Stomach (tissue), 9 donors: ENCODE data around the gene PMEPA1. TPM values are rescaled to one million over a fixed set of nuclear protein-coding genes. Genes with fewer than 3 reads are reported as not detected.

ENCODE experiments used
- DNase-seq, 2 donors: peaks; one replicate each; pipeline versions ENCODE4 v3.0.0 to v3.0.0-alpha.2; 2013 to 2019
- H3K27ac ChIP-seq, 5 donors: fragments of 200-600 bp in 4 of 5; sonication (generic) in 4 of 5; one replicate each; pipeline ENCODE4 v1.5.1; 2013 to 2019; ENCODE audit warnings: mild to moderate bottlenecking in 1 of 5, moderate library complexity in 1 of 5
- H3K27me3 ChIP-seq, 3 donors: fragments of 200-600 bp; sonication (generic); one replicate each; pipeline ENCODE4 v1.5.1; 2017 to 2019; ENCODE audit warnings: mixed run types in 1 of 3
- H3K36me3 ChIP-seq, 4 donors: fragments of 200-600 bp; sonication (generic); 1 replicate in 3 of 4; 2 replicates in 1 of 4; pipeline ENCODE4 v1.5.1; 2016 to 2019
- H3K4me1 ChIP-seq, 4 donors: fragments of 200-600 bp; sonication (generic); one replicate each; pipeline ENCODE4 v1.5.1; 2016 to 2019
- H3K4me3 ChIP-seq, 4 donors: fragments of 200-600 bp; sonication (generic) in 3 of 4; one replicate each; pipeline ENCODE4 v1.5.1; 2016 to 2019; ENCODE audit warnings: mild to moderate bottlenecking in 1 of 4
- H3K9me3 ChIP-seq, 4 donors: fragments of 200-600 bp; sonication (generic); one replicate each; pipeline ENCODE4 v1.5.1; 2016 to 2019
- CTCF ChIP-seq, 7 experiments: fragments of 450-650 bp in 4 of 7; fragments of 200-600 bp in 3 of 7; sonication (generic) in 3 of 7; IDR thresholded peaks; one replicate each; pipeline ENCODE4 v1.5.1; 2016 to 2019; ENCODE audit warnings: antibody characterized with exemption in 7 of 7, control low read depth in 2 of 7, mild to moderate bottlenecking in 1 of 7
- EP300 ChIP-seq: sonication (generic); formaldehyde crosslinking; IDR thresholded peaks from one replicate; pipeline ENCODE4 v1.6.1; 2017; ENCODE audit warnings: antibody characterized with exemption
- POLR2A ChIP-seq, 4 donors: fragments of 450-650 bp; IDR thresholded peaks; one replicate each; pipeline ENCODE4 v1.6.1; 2016; ENCODE audit warnings: antibody characterized with exemption in 4 of 4, control low read depth in 2 of 4, mild to moderate bottlenecking in 1 of 4, moderate library complexity in 1 of 4
- POLR2AphosphoS5 ChIP-seq, 3 donors: sonication (generic); formaldehyde crosslinking; IDR thresholded peaks; one replicate each; pipeline ENCODE4 v1.6.1; 2016; ENCODE audit warnings: antibody characterized with exemption in 3 of 3
- WGBS, 5 donors: extraction: QIAGEN DNeasy Blood & Tissue Kit in 3 of 5; methylation state at CpG; one replicate each; pipeline versions ENCODE4 v1.1.5 to v1.1.7; 2013 to 2018; 5-methylcytosine and 5-hydroxymethylcytosine counted together
- intact Hi-C: fragments of 100-400 bp; cut with DNase I; formaldehyde crosslinking; loops from one replicate; pipeline ENCODE4 v1.15.1; 2023; ENCODE audit warnings: low total_unique reads
- polyA plus RNA-seq, 3 donors: library from polyadenylated mRNA; stranded (reverse); fragments of 200-250 nt; gene quantifications; one replicate each; pipeline ENCODE4 v1.2.3, GENCODE V29; 2013
- total RNA-seq, 5 donors: library from RNA; depleted of rRNA; stranded (reverse); fragments of >200 nt; gene quantifications; one replicate each; pipeline versions ENCODE4 v1.1.0 to v1.2.3, GENCODE V29; 2014 to 2016
- donor health status: healthy with polysubstance abuse.
- donor health status: Bipolar disorder and iron deficiency.
- donor health status: healthy.

The PMEPA1 gene
- total and polyA plus RNA-seq, 8 donors = 5.3 to 17.2 (median 8.0) TPM; not detected in 1

GRCh38 chr20:57670288-57671071 is 39.3 kb downstream of the PMEPA1 start:
- H3K27me3 ChIP-seq = no peaks in the 10 kb centered on the region
- peaks cover 0 to 23% (median 10%) of the 10 kb centered on the region in 4 donors for H3K4me1 ChIP-seq
- no peaks in the 10 kb centered on the region for H3K9me3 ChIP-seq
- H3K4me3 ChIP-seq = no peak overlapping the region
- 72 to 83% (median 78%) methylated on average over 21 of the region's 21 CpGs for WGBS, 5 donors
- no peak overlapping the region for H3K27ac ChIP-seq
- H3K36me3 ChIP-seq = no peaks in the 10 kb centered on the region
- intact Hi-C loops = no loop called here
- DNase-seq = no peak
- no peak for TF ChIP-seq EP300
- TF ChIP-seq CTCF (IDR thresholded peaks at IDR 0.05) = no peak
- no peak for TF ChIP-seq POLR2AphosphoS5 (IDR thresholded peaks at IDR 0.05)
- TF ChIP-seq POLR2A (IDR thresholded peaks at IDR 0.05) = no peak

GRCh38 chr20:57669632-57670031 is 40.2 kb downstream of the PMEPA1 start:
- H3K9me3 ChIP-seq = no peaks in the 10 kb centered on the region
- H3K27me3 ChIP-seq = no peaks in the 10 kb centered on the region
- H3K27ac ChIP-seq = no peak overlapping the region
- no peak for TF ChIP-seq POLR2A (IDR thresholded peaks at IDR 0.05)
- TF ChIP-seq EP300 = no peak
- no peak for TF ChIP-seq POLR2AphosphoS5 (IDR thresholded peaks at IDR 0.05)
- DNase-seq = no peak
- 85 to 93% (median 90%) methylated on average over 7 to 8 of the region's 8 CpGs for WGBS, 5 donors
- H3K4me1 ChIP-seq = peaks cover 0 to 17% (median 9%) of the 10 kb centered on the region in 4 donors
- H3K36me3 ChIP-seq = no peaks in the 10 kb centered on the region
- H3K4me3 ChIP-seq = no peak overlapping the region
- intact Hi-C loops = no loop called here

DNA sequence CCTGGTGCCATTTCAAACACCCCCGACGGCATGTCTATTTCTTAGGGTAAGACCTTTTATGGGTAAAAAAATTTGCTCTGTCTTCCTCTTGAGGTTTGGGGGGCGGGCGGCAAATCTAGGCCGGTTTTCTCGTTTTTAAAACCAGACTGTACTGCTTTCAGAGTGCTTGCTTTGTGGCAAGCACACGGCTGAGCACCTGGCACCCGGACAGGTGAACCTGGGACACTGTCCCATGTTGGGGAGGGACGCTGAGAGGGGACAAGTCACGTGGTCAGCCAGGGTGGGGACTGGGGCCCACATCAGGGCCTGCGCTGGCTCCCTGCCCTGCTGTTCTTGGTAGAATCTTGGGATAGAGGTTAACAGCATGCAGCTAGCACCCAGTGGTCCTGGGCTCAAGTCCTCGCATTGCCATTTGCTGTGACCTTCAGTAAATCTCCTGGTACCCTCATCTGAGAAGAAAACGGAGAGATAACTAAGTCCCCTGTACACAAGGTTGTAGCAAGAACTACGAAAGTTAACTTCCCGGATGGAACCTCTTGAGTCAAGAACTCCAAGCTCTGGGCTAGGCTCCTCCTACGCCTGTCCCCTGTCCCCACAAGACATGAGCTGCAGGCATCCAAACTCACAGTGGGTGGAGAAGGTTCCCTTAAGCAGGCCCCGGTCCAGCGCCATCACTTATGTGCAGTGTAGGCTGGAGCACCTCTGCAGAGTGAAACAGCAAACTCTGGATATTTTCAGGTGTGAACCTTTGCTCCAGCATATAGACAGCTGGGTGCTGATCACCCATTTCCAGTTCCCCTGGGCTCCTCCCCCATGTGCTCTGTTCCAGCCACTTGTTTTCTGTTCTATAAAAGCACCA is 41.7 kb downstream of the PMEPA1 start:
- Histone ChIP-seq H3K27me3 (no peaks in the 10 kb centered on the region), H3K4me1 (peaks cover 0 to 14% (median 8%) of the 10 kb centered on the region in 4 donors), H3K9me3 (no peaks in the 10 kb centered on the region), H3K4me3 (no peak overlapping the region), H3K36me3 (no peaks in the 10 kb centered on the region), H3K27ac (no peak overlapping the region)
- 54 to 79% (median 59%) methylated on average over 15 to 18 of the region's 18 CpGs for WGBS, 5 donors
- intact Hi-C loops = no loop called here
- TF ChIP-seq POLR2AphosphoS5 (IDR thresholded peaks at IDR 0.05) = no peak
- TF ChIP-seq POLR2A (IDR thresholded peaks at IDR 0.05) = no peak
- no peak for TF ChIP-seq EP300
- TF ChIP-seq CTCF (IDR thresholded peaks at IDR 0.05) = no peak
- DNase-seq = peak in 1 of 2 donors; percentile 62

- Histone ChIP-seq H3K4me1 (peaks cover 0 to 8% (median 5%) of the 10 kb centered on the region in 4 donors), H3K27ac (no peak overlapping the region), H3K36me3 (no peaks in the 10 kb centered on the region), H3K27me3 (no peaks in the 10 kb centered on the region), H3K4me3 (no peak overlapping the region), H3K9me3 (no peaks in the 10 kb centered on the region)
- no peak for TF ChIP-seq EP300
- no peak for TF ChIP-seq CTCF (IDR thresholded peaks at IDR 0.05)
- no peak for TF ChIP-seq POLR2A (IDR thresholded peaks at IDR 0.05)
- no peak for TF ChIP-seq POLR2AphosphoS5 (IDR thresholded peaks at IDR 0.05)
- intact Hi-C loops = no loop called here
- 66 to 85% (median 81%) methylated on average over 15 to 16 of the region's 16 CpGs for whole genome bisulfite sequencing, 5 donors
- no peak for DNase-seq
Observed at GRCh38 chr20:57667388-57667787, 42.4 kb downstream of the PMEPA1 start.
